ENCODE measurements around the gene CXCL3.

CXCL3 gene

DNA sequence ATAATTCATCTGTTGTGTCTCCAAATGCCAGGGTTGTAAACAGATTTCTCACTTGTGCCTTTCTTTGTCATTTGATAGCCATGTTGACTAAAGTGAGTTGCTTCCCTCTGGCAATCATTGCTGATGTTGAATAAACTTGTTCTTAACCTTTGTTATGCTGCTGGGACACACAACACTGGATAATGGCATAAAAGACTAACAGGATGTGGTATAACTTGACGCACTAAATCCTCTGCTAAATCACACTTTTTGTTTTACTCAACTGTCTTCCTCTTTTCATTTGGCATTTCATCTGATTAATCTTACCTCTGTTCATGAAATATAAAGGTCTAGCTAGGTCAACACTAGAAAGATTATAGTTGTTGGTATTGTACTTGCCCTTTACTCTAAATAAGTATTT lies 22.4 kb downstream of the CXCL3 start:
- in situ Hi-C loops (cut with HindIII; ENCODE audit: low sequenced_read_pairs): no loop called here

DNA sequence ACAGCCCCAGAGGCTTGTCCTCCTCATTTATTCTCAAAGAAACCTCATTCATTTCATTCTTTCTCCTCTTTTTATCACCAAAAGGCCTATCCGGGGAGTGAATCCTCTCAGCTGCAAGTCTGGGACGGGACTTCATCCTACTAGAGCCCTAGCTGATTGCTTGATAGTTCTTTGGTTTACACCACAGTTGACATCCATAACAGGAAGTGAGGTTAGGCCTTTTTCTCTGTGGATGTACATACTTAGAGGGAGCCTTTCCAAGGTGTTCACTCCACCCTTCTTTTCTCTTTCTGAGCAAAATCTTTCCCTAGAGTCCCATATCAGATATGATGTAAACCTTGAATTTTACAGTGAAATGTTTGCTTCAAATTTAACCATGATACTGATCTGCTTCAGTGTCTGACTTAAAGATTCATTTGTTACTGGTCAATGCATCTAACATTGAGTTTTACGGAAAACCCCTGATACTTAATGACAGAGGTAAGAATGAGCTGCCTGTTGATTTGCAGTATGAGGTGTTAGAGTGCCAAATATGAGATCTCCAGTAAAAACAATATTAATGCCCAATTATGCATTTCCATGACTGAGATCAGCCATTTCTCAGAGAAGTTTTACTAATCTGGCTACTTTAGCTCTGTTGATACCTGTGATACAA lies 23.2 kb downstream of the CXCL3 start:
- in situ Hi-C loops (cut with HindIII; ENCODE audit: low sequenced_read_pairs): no loop called here

DNA sequence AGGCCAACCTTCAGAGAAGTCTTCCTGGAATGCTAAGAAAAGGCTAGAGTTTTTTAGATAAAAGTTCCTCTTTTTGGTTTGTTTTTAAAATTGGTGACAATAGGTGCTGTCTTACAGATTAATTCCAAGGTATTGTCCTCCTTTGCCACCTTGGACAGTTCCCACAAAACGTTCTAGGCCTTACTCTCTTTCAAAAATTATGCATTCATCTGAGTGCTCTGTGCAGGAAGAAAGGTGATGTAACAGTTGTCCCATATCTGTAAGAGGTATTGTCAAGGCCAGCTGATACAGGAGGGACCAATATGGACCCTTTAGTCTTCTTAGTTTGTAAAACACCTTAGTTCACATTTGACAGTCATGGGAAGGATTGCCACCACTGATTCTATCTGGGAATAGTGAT lies 24.2 kb downstream of the CXCL3 start:
- in situ Hi-C loops (cut with HindIII; ENCODE audit: low sequenced_read_pairs): no loop called here

DNA sequence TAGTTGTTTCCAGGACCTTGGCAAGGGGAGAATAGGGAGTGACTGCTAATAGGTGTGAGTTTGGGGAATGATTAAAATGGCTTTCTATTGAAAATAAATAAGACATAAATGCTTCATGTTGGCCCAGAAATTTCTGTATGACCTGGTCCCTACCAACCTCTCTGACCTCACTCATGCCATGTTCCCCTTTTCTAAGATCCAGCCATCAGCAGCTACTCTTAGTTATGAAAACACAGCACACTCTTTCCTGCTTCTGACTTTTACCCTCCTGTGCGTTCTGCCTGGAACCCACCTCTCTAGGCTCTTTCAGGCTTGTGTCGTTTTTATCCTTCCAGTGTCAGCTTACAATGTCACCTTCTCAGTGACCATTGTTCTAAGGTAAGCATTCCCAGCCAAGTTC lies 25.2 kb downstream of the CXCL3 start:
- in situ Hi-C loops (cut with HindIII; ENCODE audit: low sequenced_read_pairs): no loop called here

DNA sequence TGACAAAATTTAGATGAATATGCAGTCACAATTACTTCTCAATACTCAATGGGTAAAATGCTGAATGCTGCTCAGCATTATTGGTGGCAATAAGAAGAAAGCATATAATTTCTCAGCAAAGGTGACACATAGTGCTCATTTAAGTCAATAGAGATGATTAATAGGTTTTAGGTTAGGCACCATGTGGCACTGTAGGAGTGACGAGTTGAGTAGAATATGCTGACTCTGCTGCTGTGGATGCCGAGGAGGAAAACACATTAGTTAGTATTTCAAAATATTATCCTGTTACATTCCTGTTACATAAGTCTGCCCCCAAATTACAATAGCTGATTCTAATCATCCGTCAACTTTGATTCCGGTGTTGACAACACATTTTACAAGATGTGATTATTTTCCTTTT lies 26.4 kb downstream of the CXCL3 start:
- in situ Hi-C loops (cut with HindIII; ENCODE audit: low sequenced_read_pairs): no loop called here

DNA sequence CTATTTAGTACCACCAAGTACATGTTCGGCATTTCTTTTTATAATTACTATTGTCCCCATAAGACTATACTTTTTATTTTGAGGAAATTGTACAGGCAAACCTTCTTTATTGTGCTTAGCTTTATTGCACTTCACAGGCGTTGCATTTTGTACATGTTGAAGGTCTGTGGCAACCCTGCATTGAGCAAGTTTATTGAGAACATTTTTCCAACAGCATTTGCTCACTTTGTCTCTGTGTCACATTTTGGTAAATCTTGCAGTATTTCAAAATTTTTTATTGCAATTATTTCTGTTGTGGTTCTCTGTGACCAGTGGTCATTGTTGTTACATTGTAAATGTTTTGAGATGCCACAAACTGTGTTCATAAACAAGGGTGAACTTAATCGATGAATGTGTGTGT lies 29.2 kb downstream of the CXCL3 start:
- in situ Hi-C loops (cut with HindIII; ENCODE audit: low sequenced_read_pairs): no loop called here

DNA sequence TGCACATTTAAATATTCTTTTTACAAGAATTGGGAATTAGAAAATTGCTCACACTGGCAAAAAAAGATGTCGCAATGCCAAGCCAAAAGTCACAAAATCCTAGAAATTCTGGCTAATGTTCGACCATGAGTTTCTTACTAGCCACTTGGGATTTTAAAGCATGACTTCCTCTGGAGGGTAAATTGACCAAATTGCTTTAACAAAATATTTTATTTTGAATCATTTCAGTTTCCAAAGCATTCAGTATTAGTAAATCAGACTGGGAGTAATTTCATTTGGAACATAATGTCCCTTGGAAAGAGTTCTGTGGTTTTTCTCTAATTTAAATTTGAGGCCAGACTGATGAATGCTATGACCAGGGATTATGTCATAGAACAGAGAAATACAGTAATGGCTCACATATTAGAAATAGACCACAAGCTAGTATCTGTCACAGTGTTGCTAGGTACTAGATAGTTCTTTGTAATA lies 32.4 kb downstream of the CXCL3 start:
- in situ Hi-C loops (cut with HindIII; ENCODE audit: low sequenced_read_pairs): no loop called here

DNA sequence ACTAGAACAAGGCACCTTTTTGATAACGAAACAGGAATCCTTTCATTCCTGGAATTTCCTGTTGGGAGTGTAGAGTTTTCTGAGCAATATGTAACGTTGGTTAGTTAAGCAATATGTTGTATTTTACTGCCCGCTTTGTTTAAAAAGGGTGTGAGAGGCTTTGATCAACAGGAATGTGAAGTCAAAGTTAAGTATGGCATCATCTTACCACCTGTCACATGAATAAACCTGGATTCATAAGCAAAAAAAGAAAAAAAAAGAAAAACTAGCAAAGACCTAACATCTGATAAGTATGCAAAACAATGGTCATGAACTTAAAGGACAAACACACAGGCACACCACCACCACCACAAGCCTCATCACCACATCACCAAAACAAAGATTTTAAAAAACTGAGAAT lies 33.0 kb downstream of the CXCL3 start:
- in situ Hi-C loops (cut with HindIII; ENCODE audit: low sequenced_read_pairs): no loop called here

DNA sequence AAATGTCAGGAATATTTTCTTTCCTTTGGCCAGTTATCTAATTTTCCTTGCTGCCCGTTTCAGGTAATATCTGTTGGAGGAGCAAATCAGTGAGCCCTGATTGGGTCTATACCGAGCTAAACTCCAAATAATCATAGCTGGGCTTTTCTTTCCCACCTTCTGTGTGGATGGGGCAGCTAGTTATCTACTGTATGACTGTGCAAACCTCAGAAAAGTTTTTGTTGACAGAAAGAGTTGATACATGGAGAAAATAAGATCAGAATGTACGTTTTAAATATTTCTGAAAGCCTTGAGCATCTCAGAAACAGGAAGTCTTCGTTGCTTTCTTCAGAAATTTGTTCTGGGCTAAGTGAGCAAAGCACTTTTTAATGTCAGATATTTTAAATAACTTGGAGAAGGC lies 33.8 kb downstream of the CXCL3 start:
- in situ Hi-C loops (cut with HindIII; ENCODE audit: low sequenced_read_pairs): no loop called here

DNA sequence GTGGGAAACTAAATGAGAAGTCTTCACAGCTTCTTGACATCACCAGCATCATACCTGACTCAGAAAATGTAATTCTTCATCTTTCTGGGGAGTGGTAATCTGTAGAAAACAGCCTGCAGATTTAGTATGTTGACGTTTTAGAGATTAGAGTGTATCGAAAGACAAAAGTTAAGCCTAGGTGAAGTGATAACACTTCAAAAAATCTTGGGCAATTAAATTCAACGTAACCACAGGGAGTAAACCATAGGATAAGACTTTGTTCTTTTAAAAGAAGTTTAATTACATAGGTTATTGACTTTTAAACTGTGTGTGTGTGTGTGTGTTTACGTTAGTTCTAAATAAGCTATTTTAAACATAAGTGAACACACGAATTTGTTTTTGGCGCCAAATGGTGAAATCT lies 38.2 kb downstream of the CXCL3 start:
- in situ Hi-C loops (cut with HindIII; ENCODE audit: low sequenced_read_pairs): no loop called here

DNA sequence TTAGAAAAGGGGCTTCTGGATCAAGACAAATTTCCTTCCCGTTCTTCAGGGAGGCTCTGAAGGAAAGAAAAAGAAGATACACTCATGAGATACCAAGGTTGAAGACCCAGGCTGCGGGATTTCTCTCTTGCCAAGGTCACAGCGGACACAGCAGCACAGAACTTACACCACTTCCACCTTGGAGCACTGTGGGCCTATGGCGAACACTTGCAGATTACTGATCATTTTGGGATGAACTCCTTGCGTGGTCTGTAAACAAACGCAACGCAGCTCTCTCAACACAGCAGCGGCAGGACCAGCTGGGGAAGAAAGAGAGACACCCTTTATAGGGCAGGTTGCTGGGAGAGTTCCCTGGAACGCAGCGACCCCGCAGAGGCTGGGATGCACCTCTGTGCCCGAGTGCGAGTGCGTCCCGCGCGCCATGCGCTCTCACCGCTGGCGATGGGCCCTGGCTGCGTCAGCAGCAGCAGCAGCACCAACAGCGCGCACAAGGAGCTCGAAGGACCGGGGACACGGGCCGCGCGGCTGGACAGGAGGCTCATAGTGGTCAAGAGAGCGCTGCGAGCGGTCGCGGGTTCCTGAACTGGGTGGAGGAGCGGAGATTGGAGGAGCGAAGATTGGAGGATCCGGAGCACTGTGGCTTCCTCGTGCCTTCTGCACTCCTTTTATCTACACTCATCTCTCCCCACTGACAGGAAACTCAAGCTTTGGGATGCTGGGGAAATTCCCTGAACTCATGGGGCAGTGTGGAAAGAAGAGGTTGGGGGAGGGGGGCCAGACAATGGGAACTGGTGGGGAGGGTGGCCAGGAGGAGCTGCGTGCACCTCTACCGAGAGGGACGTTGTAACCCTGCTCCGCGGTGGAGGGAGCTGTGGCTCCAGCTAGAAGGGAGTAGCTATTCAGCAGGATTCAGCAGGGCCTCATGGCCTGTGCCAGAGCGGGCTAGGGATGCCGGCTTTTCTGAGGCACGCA lies 40.2 kb downstream of the CXCL3 start, which contains the start of gene CXCL5:
CXCL5 (minus strand) TSS at position 638 of the 972 bp plus-strand sequence; CDS start at position 542, 96 bp downstream.
- in situ Hi-C loops (cut with HindIII; ENCODE audit: low sequenced_read_pairs): no loop called here

DNA sequence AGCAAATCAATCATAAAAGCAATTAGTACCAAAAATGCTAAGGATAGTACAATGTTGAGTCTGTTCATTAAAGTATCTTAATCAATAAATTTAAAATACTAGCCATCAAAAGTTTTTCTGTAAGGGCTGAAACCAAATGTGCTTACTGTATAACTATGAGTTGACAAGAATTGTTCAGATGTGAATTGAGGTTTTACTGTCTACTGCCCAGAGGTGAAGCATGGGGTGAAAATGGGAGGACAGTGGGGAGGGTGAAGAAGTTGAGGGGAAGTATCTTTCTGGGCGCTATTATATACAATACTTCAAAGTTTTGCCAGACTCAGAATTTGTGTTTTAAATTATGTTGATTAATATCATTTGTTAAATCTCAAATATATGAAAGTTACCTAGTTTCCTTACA lies 46.4 kb downstream of the CXCL3 start:
- in situ Hi-C loops (cut with HindIII; ENCODE audit: low sequenced_read_pairs): no loop called here

DNA sequence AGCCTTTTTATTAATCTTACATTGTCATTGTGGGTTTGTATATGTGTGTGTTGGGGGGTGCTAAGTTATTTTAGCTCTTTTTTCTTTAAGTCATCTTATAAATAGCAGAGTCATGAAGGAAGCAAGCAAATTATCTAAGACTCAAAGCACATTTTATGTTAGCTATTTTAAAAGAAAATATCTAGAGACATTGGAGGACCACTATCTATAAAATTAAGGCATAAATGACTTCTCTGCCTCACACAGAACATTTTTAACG lies 46.8 kb downstream of the CXCL3 start:
- in situ Hi-C loops (cut with HindIII; ENCODE audit: low sequenced_read_pairs): no loop called here

DNA sequence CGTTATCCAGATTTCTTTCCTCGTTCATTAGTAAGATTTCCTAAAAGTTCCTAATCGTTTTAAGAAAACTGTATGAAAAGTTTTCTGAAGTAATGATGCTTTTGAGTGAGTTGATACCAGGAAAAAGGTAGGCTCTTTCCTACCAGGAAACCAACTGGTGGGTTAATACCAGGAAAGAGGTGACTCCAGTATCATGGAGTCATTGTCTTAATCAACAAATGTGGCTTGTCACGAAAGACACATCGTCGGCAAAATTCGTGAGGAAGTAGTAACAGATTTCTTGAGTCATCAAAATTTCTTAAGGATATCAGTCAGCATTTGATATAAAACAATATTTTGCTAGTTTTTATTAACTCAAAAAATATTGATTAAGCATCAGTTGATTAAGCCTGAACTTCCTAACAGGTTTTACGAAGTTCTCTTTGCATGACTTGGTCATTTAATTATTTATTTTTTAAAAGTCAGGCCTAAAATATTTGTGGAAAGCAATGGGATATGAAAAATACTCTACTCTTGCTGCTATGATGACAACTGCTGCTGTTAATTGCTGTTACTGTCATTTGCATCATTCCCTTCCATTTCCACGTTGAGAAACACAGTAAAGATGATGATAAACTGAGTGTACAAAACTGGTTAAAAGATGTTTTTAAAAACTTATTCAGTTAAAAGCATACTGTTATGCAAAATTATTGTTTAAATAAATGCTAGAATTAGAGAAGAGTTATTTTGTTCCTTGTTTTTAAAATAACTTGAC lies 47.3 kb downstream of the CXCL3 start:
- in situ Hi-C loops (cut with HindIII; ENCODE audit: low sequenced_read_pairs): no loop called here

DNA sequence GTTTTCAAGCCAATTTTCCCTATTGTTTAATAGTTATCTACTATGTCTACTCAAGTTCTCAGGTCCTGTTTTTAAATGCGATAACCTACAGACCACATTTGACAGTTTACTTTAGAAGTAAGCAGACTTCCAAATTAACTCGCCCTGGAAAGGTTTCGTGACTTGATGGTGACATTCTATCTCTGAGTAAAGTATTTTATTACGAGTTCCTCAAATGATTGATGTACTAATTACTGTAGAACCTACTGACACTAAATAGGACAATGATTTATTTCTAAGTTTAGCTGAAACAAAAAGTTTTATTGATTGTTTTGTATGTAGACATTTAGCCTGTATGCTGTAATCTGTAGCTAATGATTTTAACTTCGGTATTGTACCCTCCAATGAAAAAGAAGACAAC lies 48.6 kb downstream of the CXCL3 start:
- in situ Hi-C loops (cut with HindIII; ENCODE audit: low sequenced_read_pairs): no loop called here

DNA sequence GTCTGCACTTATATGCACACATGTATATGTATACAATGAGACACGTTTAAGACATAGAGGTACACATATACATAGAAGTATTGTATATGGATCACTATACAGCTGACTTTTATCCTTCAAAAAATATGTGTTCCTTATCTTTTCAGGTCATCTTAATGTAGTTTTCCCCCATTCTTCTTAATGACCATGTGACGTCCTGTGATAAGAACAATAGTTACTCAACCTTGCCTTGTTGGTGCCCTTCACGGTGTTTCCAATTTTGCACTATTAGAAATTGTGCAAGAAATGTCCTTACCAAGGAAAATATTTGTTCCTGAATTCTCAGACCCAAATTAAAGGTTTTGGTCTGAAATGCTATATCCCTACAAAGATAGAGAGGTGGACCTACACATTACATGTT lies 49.5 kb downstream of the CXCL3 start:
- in situ Hi-C loops (cut with HindIII; ENCODE audit: low sequenced_read_pairs): no loop called here

DNA sequence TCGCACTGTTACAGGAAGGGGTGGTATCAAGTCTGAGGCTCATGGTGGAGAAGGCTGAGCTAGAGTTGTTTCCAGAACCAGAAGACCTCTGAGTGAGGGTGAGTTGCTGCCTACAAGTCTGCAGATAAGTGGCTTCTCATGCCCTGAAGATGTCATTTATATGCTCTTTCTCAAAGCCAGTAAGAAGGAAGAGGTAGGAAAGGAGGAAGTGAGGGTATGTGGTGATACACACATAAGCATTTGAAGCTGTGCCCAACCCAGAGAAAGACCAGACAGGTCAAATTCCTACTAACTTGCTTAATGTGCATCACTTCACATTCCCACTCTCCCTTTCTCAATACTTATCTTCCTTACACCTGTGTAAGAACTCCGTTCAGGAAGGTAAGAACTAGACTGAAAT lies 50.4 kb downstream of the CXCL3 start, which contains the start of gene PPBP:
PPBP (minus strand) TSS at position 130 of the 400 bp plus-strand sequence; CDS start at position 43, 87 bp downstream.
- in situ Hi-C loops (cut with HindIII; ENCODE audit: low sequenced_read_pairs): no loop called here
